HG03432 (cell line): Measurements from ENCODE around the gene CHRND.

ENCODE experiments used
- ATAC-seq: cut with Tn5 transposase; IDR thresholded peaks from one replicate; pipeline ENCODE4 v1.9.1; 2021; ENCODE audit warnings: mild to moderate bottlenecking, moderate library complexity; ENCODE audit not compliant: unreplicated experiment

The CHRND gene

DNA sequence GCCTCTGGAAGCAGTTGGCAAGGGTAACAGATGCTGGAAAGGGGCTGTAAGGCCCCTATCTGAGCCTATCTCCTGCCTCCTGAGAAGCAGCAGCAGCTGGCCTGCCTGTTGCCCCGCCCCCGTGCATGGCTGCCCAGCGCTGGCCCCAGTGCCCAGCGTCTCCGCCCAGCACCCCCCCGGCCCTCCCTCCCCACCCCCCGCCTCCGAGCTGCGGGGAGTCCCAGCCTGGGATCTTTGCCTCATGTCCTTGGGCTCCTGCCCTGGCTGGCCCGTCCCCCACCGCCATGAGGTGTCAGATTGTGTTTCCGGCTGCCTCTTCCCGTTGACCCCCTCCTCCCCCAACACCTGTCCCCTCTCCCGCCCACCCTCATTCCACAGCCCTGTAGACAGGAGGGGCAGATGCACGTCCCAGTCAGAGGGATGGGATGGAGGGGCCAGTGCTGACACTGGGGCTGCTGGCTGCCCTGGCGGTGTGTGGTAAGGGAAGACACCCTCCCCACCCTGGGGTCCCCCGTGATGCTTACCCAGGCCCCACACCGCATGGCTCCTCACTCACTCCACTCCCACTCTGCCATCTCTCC, at the start of gene CHRND:
TSS of gene CHRND (plus strand) at position 370 of the 581 bp plus-strand sequence. CDS start at position 426, 56 bp downstream.
- ATAC-seq = no peak

DNA sequence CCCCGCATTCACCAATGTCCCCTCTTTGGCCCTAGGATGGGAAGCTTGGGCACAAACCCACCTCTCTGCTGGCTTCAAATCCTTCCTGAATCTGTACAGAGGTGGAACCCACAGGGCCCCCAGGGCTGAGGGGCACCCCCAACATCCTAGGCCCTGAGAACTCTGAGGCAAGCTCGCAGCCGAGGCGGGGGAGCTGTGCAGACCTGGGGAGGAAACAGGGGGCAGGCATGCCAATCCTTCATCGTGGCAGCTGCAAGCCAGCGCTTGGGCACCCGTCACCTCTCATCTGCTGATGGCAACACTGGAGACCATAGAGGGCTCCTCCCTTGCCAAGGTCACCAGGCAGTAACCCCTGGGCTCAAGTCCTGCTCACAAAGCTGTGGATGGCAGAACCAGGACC, 49.2 kb upstream of the CHRND start:
- no peak for ATAC-seq

DNA sequence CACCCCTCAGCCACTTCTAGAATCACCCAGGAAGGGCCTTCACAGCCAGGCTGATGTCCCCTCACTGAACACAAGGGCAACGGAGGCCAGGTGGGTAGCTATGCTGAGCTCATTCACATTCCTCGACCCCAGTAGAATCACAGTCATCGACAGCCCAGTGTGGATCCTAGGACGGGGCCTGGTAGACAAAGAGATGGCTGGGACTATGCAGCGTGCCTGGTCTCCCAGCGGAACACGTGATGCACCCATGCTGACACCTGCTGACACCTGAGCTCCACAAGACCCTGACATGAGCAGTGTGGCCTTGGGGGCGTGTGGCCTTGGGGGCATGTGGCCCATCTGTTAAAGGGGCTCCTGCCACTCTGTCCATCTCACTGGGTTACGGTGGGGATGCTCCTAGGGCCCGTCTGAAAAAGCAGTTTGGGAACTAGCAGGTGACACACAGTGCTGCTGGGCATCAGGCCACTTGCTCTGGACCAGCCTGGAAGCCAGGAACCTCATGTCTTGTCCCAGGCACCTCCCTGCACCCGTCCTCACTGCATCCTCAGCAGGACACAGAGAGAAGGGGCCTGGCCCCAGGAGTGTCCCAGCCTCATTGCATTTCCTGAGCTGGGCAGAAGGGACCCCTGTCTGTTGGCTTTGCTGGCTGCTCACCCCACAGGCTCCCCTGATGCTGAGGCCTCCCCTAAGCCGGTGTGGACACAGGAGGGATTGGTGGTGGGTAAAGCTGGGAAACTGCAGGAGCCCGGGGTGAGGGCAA, 48.0 kb upstream of the CHRND start:
- ATAC-seq = no peak

DNA sequence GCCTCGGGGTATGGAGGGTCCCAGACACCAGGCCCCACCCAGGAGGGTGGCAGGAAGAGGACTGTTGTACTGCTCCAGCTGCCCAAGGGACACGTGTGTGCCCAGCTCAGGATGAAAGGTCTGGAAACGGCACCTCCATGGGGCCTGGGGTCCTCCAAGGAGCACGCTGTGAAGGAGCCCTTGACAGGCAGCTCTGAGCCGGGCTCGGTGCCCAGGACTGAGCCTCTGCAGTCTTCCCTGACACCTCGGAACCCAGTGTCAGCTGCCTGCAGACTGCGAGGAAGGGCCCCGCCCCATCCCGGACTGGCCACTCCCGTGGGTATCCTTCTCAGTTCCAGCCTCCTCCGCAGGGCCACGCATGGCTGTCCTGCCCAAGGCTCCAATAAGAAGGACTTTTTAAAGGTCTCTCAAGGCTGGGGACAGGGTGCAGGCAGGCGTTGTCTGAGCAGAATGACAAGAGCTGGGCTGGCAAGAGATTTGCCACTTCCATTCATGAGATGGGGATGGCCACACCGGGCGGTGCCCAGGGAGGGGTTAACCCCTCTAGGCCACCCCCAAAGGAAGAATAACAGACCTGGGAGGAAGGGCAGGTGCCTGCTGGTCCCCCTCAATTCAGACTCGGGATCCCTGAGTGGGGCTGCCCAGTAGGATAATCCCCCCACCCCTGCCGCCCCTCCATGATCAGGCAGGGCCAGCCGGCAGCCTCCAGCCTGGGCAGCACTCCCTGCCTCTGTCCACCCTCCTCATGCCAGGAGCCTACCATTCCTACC, 47.2 kb upstream of the CHRND start:
- ATAC-seq = no peak

DNA sequence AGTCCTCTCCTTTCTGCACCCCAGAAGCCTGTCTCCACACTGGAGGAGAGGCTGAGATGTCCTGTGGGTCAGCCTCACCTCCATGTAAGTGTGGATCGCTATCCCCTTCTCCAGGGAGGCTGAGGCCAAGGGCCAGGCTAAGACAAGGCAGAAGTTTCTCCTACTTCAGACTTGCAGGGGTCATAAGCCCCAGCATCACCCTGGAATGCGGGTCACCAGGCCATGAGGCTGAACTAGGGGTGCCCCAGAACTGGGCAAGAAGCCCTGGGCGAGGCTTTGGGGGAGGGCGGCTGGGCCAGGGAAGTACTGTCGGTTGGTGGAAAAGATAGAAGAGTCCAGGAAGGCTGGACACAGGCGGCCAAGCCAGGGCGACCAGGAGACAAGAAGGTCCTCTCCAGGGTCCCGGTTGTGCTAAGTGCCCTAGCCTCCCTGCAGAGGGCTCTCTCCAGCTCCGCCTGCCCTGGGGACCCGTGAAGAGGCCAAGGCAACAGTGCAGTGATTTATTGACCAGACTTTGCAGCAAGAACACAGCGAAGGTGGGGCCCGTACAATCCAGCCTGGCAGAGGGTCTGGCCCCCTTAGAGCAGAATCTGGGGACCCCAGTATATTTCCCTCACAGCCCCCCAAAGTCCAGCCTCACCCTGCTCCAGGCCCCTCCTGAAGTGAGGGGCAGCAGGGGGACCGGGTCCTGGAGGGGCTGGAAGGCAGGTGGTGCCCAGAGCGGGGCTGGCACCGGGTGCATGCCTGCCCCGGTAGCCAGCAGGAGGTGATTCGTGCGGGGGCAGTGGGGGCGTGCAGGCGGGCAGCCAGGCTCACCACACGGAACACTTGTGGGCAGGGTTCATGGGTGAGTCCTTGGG, 46.4 kb upstream of the CHRND start:
- ATAC-seq = no peak

DNA sequence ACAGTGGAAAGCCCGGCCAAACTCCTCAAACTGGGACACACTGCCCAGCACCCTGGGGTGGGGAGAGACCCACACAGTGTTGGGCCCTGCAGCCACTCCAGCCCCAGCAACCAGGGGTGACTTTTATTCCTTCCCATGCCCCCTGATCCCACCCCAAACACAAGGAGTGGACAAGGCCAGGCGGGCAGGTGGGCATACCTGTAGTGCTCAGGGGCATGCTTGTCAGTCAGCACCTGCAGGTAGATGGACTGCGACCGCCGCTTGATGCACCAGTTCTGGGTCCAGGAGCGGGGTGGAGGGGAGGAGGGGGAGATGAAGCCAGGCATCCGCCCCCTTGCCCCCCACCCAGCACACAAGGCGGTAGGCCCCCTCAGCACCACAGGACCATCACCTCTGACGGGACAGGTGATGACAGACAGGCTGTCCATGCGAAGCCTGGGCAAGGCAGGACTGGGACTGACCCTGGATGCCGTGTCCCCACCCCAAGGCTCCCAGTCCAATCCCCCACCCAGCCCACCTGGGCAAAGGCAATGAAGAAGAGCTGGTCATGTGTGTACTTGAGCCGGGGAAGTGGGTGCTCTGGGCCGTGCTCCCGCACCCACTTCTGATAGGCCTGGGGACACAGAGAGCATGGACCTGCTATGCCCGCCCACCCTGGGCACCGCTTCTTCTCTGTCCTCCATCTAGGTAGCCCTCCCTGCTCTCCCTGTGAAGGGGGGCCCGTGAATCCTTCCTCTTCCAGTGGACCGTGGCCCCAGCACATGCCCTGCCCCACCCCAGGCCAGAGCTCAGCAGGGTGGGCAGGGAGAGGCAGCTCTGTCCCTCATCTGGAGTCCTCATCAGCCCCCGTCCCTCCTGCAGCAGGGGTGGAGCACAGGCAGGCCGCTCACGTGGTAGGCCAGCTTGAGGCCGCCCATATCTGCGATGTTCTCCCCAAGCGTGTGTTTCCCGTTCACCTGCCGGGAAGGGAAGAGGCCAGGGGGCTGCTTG, 45.5 kb upstream of the CHRND start:
- no peak for ATAC-seq

DNA sequence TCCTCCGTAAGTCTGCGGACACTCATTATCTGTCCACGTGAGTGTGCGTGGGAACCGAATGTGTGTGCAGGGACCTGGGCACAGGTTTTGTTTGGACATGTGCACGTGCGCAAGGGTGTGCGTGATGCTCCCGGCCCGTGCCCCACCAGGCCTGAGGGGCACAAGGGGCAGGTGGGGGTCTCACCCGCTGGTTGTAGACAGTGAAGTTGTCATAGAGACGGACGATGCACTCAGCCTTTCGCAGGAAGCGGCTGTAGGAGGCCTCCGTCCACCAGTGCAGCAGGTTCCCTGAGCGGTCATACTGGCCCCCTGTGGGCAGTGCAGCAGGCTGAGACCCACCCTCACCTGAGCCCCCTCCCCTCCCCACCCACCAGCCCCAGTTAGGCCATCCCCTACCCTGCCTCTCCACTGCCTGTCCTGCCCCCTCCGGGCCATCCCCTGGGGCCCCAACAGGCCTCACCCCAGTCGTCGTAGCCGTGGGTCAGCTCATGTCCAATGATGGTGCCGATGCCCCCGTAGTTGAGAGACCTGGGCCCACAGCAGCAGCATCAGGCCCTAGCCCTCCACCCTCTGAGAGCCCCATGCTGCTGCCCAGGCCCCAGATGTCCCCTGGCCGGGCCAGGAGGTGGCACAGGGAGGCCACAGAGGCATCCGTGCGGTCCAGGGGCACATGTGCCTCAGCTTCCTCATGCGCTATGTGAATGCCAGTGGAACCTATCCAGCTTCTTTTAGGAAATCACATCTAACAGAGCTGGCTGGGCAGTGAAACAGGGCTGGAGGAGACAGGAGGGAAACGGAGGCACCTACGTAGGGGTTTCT, 44.4 kb upstream of the CHRND start:
- ATAC-seq = no peak

DNA sequence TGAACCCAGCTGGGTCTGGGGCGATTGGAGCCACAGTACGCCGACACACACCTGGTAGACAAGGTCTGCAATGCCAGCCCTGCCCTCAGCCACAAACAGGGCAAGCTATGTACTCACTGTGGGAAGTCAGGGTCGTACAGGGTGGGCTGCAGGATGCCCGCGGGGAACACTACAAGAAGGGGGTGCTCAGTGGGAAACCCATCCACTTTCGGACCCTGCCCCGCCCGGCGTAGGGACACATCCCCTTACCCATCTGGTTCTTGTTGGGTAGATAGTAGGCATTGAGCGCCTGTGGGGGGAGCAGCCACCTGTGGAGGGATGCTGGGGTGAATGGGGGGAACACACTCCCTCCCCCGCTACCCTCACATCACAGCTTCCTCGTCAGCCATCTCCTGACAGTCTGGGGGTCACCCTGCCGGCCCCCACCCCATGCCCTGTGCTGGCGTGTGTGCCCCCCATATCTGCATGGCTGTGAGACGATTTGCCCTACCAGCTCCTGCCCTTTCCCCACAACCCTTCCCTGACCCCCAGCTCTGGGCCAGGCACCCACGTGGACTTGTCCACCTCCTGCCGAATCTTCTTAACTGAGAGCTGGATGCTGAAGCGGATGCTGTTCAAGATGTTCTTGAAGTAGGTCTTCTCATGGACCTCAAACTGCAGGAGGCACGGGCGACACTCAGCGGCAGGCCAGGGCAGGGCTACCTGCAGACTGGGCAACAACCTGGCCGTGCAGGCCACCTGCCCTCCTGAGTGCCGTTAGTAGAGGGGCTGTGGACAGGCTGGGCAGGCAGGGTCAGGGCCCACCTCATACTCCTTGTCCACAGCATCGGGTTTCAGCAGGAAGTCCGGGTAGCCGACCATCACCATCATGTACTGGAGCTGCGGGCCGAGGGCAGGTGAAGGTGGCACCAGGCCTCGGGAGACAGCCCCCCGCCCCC, 43.4 kb upstream of the CHRND start:
- ATAC-seq = no peak

DNA sequence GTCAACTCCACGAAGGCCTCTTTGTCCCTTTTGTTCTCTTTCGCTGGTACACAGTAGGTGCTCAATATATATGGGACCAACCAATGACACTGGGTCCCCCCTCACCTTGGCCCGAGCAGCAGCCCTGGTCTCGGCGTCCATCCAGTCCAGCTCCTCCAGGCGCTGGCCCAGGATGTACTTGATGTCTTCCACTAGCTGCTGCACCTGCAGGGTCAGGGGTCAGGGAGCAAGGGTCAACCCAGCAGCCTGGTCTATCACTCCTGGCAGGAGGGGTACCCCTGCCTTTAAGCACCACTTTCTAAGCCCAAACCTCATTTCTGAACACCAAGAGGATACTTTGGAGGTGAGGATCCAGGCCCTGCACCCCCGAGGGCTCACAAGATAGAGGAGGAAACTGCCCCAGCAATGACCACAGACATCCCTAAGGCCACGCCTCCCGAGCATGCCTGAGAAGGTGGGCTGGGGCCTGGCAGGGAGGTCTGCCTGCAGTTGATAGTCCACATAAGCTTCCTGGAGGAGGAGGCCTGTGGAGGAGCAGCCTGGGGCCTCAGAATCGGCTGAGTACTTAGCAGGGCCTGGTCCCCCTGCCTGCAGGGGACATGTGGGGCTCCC, 42.5 kb upstream of the CHRND start:
- no peak for ATAC-seq

DNA sequence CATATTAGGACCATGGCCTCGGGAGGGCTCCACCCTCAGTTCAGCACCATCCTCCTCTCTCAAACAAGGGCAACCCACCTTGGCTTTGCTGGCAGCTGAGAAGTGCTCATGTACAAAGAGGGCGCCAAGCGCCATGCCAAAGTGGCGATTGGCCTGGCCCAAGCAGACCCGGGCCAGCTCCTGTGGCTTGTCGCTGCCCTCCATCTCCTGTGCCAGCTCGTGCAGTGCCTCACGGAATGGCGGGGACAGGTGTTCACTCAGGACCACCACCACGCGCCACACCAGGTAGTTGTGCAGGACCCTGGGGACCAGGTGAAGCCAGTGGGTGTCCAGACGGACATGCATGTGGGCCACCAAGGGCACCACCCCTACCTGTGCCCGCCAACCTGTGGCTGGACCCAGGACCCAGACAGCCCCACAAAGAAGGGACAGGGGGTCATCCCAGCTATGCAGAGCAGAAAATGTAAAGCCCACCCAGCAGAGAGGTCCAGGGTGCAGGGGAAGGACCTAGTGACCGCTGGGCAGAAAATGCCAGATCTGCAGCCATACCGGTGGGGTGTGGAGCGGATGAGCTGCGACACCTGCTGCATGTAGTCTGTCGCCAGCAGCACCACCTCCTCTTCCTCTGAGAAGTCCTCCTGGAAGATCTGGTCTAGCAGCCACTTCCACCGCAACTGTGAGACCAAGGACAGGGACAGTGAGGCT, 41.9 kb upstream of the CHRND start:
- ATAC-seq = no peak

DNA sequence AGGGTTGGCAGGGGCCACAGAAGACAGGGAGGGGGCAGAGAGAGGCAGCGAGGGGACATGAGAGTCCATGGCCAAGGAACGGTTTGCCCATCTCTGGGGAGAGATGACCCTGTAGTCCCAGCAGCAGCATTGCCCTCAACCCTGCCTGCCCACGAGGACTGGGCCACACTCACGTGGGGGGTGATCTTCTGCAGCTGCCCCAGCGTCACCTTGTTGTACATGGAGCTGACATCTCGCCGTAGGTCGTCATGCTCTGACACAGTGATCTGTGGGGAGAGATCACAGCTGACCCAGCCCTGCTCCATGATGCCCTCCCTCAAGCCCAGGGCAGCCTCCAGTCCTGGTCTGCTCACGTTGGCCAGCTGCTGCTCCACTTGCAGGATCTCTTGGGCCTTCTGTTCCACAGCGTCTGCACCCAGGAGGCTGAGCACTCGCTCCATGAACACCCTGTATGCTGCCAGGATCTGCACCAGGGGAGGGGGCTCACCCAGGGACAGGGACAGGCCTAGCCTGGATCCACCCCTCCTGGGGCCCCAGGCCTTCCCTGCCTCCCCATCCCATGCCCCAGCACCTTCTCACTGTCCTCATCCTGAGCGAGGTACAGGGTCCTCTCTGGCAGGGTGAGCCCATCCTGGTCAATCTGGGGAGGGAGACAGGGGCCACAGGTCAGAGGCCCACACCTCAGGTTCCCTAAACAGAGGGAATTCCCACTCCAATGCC, 41.2 kb upstream of the CHRND start:
- ATAC-seq = no peak

DNA sequence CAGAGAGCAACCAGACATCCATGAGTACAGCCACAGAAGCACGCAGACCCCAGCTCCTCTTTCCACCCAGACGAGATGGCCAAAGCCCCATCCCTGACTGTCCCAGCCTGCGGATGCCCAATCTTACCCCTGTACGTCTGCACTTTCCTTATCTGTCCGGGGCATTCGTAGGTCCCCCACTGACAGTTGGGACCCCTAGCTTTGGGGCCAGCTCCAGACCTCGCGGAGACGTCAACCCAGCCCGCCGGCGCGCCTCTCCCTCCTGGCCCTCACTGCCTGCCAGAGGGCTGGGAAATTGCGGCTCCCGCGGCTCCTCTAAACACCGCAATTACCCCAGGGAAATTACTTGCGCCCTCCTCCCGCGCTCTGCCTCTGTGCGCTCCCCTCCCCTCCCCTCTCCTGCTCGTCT, 40.6 kb upstream of the CHRND start:
- ATAC-seq = no peak

DNA sequence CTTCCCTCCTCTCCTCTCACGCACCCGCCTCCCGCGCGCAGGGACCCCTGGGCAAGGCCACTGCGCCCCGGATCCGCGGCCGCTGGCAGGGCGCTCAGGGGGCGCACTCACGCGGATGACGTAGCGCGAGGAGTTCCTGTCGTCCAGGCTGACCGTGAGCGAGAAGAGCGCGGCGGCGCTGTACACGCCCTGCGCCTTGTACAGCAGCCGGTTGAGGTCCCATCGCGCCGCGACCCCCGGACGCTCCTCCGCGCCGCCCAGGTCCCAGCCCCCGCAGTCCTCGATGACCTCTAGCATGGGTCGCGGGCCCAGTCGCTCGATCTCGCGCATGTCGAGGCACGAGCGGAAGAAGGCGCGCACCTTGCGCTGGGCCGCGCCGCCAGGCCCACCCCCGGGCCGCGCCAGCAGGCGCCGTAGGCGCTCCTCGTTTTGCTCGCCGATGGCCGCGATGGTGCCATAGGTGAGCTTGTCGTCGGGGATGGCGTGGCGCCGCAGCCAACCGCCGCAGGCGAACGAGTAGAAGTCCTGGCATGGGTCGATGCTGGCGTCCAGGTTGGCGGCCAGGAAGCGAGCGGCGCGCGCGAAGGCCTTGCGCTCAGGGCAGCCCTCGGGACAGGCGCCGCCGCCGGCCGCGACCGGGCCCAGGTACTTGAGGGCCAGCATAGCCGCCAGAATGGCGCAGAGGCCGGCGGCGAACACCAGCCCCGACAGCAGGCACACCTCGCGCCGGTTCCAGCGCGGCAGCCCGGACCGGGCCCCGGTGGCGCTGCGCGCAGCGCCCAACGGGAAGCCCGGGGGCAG, 40.0 kb upstream of the CHRND start:
- no peak for ATAC-seq

DNA sequence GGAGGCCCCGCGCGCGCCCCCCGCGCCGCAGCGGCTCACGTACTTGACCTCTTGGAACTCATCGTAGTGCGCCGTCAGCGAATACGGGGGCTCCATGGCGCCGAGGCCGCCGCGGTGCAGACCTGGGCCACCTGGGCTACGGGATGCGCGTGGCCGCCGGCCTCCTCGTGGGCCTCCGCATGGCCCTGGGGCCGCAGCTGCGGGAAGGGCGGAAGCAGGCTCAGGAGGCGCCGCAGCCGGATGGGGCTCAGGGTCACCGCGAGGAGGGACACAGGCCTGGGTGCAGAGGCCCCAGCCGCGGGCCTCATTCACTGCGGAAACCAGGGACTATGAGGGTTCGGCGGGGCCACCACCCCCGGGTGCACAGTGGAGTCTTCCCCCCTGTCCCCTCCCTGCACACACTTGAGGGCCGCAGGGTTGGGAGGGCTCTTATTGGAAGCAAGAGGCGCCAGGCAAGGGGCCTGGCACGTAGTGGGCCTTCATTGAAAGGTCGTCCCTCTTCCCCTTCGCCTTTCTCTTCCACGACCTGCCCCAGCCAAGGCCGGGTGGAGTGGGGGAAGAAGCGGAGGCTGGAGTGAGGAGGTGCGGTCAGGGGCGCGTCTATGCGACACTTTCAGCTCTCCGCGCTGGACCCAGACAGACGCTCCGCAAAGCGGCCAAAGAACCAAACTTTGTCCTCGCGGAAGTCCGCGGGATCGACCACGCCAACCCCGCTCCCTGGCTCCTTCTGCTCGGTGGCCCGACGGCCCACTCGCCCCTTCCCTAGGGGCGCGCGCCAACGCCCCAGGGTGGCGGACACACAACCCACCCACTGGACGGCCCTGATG, 39.2 kb upstream of the CHRND start:
- ATAC-seq = no peak
